ENCODE measurements around the gene TM4SF4. TPM values are rescaled to one million over a fixed set of nuclear protein-coding genes. Genes with fewer than 3 reads are reported as not detected.

Gene TM4SF4
- total RNA-seq, 1 experiment from 2014 or later, result 2.7 TPM

GRCh38 chr3:149551500-149551899 lies 77.0 kb downstream of the TM4SF4 start:
- ChIA-PET CTCF (no interaction called here), POLR2A (no interaction called here)
- Mint-ChIP-seq H3K4me1 (ENCODE audit: low read depth, unreplicated experiment) (peaks cover 7% of the 10 kb centered on the region), H3K27me3 (ENCODE audit: insufficient read depth, unreplicated experiment) (no peaks in the 10 kb centered on the region), H3K9me3 (ENCODE audit: unreplicated experiment) (no peaks in the 10 kb centered on the region), H3K36me3 (ENCODE audit: insufficient read depth, unreplicated experiment) (no peaks in the 10 kb centered on the region), H3K4me3 (ENCODE audit: unreplicated experiment) (no peak overlapping the region), H3K27ac (ENCODE audit: unreplicated experiment) (no peak overlapping the region)
- no TSS peak for BruUV-seq (replicated peaks)
- Histone ChIP-seq H3K9me3 (no peaks in the 10 kb centered on the region), H3K4me3 (ENCODE audit: low read depth, low read length) (no peak overlapping the region), H3K4me1 (no peaks in the 10 kb centered on the region), H3K27me3 (replicated peaks; ENCODE audit: control insufficient read depth, insufficient read depth, low read length) (no peaks in the 10 kb centered on the region), H3K36me3 (ENCODE audit: control insufficient read depth, insufficient read depth, low read length) (no peaks in the 10 kb centered on the region)
- TF ChIP-seq, protein P1, sequence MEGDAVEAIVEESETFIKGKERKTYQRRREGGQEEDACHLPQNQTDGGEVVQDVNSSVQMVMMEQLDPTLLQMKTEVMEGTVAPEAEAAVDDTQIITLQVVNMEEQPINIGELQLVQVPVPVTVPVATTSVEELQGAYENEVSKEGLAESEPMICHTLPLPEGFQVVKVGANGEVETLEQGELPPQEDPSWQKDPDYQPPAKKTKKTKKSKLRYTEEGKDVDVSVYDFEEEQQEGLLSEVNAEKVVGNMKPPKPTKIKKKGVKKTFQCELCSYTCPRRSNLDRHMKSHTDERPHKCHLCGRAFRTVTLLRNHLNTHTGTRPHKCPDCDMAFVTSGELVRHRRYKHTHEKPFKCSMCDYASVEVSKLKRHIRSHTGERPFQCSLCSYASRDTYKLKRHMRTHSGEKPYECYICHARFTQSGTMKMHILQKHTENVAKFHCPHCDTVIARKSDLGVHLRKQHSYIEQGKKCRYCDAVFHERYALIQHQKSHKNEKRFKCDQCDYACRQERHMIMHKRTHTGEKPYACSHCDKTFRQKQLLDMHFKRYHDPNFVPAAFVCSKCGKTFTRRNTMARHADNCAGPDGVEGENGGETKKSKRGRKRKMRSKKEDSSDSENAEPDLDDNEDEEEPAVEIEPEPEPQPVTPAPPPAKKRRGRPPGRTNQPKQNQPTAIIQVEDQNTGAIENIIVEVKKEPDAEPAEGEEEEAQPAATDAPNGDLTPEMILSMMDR (IDR thresholded peaks at IDR 0.05; ENCODE audit: insufficient read depth in 1 of 2, low read depth in 1 of 2, low read length in 1 of 2, severe bottlenecking in 1 of 2, unreplicated experiment in 1 of 2), result no peak
- DNase-seq, result no peak
- intact Hi-C loops (cut with micrococcal nuclease; ENCODE audit: unreplicated experiment), result no loop called here

DNA sequence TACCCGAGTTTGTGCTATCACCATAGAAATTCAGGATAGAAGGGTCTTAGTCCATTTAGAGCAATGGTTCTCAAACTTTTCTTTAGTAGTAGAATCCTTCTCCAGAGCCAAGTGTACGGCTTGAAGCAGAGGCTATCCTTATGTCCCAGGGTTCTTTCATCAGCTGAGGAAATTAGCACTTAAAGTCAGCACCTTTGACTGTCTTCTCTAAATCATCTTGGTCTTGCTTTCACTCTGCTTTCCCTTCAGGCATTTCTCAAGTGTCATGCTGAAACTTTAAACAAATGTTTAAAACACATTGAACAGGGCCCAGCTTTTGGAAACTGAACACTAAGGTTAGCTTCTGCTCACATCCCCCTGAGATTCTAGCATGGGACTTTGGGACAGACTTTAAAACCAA lies 78.2 kb downstream of the TM4SF4 start:
- BruUV-seq (replicated peaks), result no TSS peak
- peaks cover 7% of the 10 kb centered on the region for H3K4me1 Mint-ChIP-seq (ENCODE audit: low read depth, unreplicated experiment)

More for the DNA sequence above, 78.2 kb downstream of the TM4SF4 start:
- intact Hi-C loops (cut with micrococcal nuclease; ENCODE audit: unreplicated experiment), result no loop called here
- Histone ChIP-seq H3K9me3 (no peaks in the 10 kb centered on the region), H3K4me3 (ENCODE audit: low read depth, low read length) (no peak overlapping the region), H3K36me3 (ENCODE audit: control insufficient read depth, insufficient read depth, low read length) (no peaks in the 10 kb centered on the region), H3K27me3 (replicated peaks; ENCODE audit: control insufficient read depth, insufficient read depth, low read length) (no peaks in the 10 kb centered on the region), H3K4me1 (no peaks in the 10 kb centered on the region)
- POLR2A ChIA-PET, result no interaction called here
- no peaks in the 10 kb centered on the region for H3K27me3 Mint-ChIP-seq (ENCODE audit: insufficient read depth, unreplicated experiment)
- no peak for DNase-seq
- CTCF ChIA-PET, result no interaction called here
- no peak overlapping the region for H3K4me3 Mint-ChIP-seq (ENCODE audit: unreplicated experiment)
- no peak overlapping the region for H3K27ac Mint-ChIP-seq (ENCODE audit: unreplicated experiment)
- no peaks in the 10 kb centered on the region for H3K36me3 Mint-ChIP-seq (ENCODE audit: insufficient read depth, unreplicated experiment)
- H3K9me3 Mint-ChIP-seq (ENCODE audit: unreplicated experiment), result no peaks in the 10 kb centered on the region
- TF ChIP-seq, protein P1 (IDR thresholded peaks at IDR 0.05; ENCODE audit: insufficient read depth in 1 of 2, low read depth in 1 of 2, low read length in 1 of 2, severe bottlenecking in 1 of 2, unreplicated experiment in 1 of 2), result no peak

Other genes with a start within 250 kb of the TM4SF4 start
- not detected in 2 replicates for gene TM4SF18, start 141.1 kb upstream of the TM4SF4 start, total RNA-seq (2022)
- 49.2 and 78.3 TPM in 2 replicates for gene TM4SF1, start 97.0 kb upstream of the TM4SF4 start, total RNA-seq (2022)
- 16.2 and 19.1 TPM in 2 replicates for gene WWTR1, start 183.3 kb downstream of the TM4SF4 start, total RNA-seq (2022)

All from Caco-2 (cell line).